C4-2B (cell line): ENCODE measurements around the gene DNM3.

Source experiments
- H3K27ac ChIP-seq: fragments of 450-650 bp; 2 replicates; pipeline ENCODE4 v1.5.1; 2017
- CTCF ChIP-seq: fragments of 450-650 bp; conservative IDR thresholded peaks from 2 replicates; pipeline ENCODE4 v1.5.1; 2017; ENCODE audit warnings: mild to moderate bottlenecking
- ZFX ChIP-seq: fragments of 450-650 bp; IDR thresholded peaks from 2 replicates; pipeline ENCODE4 v1.6.1; 2017

DNM3 gene

DNA sequence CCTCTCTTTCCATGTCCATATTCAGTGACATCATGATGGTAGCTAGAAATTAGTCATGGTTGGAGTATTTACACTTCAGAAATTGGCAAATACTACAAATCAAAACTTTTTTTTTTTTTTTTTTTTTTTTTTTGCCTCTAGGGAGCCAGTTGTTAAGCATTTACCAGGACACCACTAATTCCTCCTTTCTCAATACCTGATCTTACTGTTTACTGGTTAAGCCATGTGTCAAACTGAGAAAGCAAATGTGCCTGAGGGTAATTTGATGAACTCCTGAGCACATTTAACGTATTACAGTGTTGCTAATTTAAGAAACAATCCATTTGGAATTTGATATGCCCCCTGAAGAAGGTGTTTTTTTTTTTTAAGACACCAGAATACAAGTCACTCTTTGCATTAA lies 94.4 kb downstream of the DNM3 start:
- no peak for TF ChIP-seq CTCF
- no peak for TF ChIP-seq ZFX
- H3K27ac ChIP-seq: no peak overlapping the region

DNA sequence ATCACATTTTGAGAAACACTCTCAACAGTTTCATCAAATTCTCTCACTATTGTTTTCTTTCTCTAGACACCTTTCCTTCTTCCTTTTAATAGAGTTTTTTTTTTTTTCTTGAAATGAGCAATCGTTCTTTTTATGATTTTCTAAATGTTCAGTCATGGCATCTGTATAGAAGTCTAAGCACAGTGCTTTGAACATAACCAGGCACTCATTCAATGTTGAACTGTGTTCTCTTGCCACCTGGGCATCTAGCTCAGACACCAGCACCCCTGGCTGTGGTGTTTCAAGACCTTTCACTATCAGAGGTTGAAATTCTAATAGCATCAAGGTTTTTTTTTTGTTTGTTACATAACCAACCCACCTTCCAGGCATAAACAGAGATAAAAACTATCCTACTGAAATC lies 96.6 kb downstream of the DNM3 start:
- TF ChIP-seq CTCF: no peak
- no peak for TF ChIP-seq ZFX
- H3K27ac ChIP-seq: no peak overlapping the region

- no peak overlapping the region for H3K27ac ChIP-seq
- TF ChIP-seq CTCF: no peak
- no peak for TF ChIP-seq ZFX
Observed at GRCh38 chr1:171939740-171940139, 98.4 kb downstream of the DNM3 start.

DNA sequence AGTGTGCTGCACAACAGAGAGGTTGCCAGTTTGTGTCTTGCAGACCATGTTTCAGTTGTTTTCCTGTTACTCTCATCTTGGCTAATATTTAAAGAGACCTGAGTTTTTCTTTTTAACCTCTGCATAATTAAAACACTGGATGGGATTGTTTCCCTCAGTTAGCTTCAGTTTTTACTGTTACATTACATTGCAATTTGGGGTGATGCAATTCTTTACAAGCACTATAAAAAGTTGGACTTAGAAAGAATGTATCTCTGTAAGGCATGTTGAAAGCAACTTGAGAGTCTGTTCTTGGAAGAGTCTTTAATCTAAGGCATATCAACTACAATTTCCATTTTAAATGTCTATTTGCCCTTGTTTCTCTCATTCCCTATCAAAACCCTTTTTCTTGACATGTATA lies 99.1 kb downstream of the DNM3 start:
- no peak overlapping the region for H3K27ac ChIP-seq
- TF ChIP-seq CTCF (no peak), ZFX (no peak)

- TF ChIP-seq CTCF: no peak
- no peak for TF ChIP-seq ZFX
- no peak overlapping the region for H3K27ac ChIP-seq
Observed at GRCh38 chr1:171941920-171942319, 100.6 kb downstream of the DNM3 start.

DNA sequence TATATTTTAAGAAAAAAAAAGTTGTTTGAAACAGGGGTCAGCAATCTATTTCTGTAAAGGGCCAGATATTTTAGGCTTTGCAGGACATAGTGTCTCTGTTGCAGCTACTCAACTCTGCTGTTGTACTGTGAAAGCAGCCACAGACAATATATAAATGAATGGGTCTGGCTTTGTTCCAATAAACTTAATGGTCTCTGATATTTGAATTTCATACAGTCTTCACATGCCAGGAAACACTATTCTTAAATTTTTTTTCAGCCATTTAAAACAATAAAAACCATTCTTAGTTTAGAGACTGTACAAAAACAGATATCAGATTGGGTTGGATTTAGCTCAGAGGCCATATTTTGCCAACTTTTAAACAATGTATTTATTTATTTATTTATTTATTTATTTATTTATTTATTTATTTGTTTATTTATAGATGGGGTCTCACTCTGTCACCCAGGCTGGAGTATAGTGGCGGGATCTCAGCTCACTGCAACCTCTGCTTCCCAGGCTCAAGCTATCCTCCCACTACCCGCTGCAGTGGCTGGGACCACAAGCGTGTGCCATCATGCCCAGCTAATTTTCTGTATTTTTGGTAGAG lies 102.8 kb downstream of the DNM3 start:
- no peak overlapping the region for H3K27ac ChIP-seq
- TF ChIP-seq CTCF: no peak
- no peak for TF ChIP-seq ZFX

DNA sequence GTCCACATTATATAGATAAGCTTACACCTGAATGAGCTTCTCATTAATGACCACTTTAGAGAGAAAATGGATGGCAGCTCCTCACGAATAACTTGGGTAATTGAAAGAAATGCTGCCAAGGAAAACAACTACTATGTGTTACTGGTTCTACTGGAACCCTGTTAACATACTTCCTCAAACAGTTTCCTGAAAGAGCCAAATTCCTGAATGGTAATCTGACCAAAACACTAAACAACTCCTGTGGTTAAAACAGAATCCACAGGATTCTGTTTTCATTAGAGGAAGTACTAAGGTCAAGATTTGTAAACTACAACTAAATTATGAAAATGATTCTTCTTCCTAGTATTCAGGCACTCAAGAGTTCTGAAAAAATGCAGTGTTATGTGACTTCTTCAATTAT lies 107.2 kb downstream of the DNM3 start:
- no peak overlapping the region for H3K27ac ChIP-seq
- TF ChIP-seq ZFX: no peak
- TF ChIP-seq CTCF: no peak
